HepG2 (cell line): Measurements from ENCODE around the gene OBSL1. TPM values are rescaled to one million over a fixed set of nuclear protein-coding genes. Genes with fewer than 3 reads are reported as not detected.

ENCODE experiments used
- CC2D1A ChIP-seq: sonication (generic); formaldehyde crosslinking; IDR thresholded peaks from 2 replicates; pipeline ENCODE4 v1.8.1; 2023; ENCODE audit warnings: mild to moderate bottlenecking, missing genetic modification reagents
- DNMT1 ChIP-seq: sonication (generic); formaldehyde crosslinking; IDR thresholded peaks from 2 replicates; pipeline ENCODE4 v1.5.1; 2020; ENCODE audit warnings: mild to moderate bottlenecking, missing genetic modification reagents
- ERF ChIP-seq: IDR thresholded peaks from 2 replicates; pipeline ENCODE4 v1.6.1; 2018; ENCODE audit warnings: missing biosample characterization, missing genetic modification reagents
- ETV5 ChIP-seq: IDR thresholded peaks from 2 replicates; pipeline ENCODE4 v1.6.1; 2018; ENCODE audit warnings: missing biosample characterization, missing genetic modification reagents, inconsistent platforms, borderline replicate concordance
- KAT8 ChIP-seq: IDR thresholded peaks from 2 replicates; pipeline ENCODE4 v1.6.1; 2016; ENCODE audit warnings: missing genetic modification reagents, missing compliant biosample characterization
- MED1 ChIP-seq: sonication (generic); formaldehyde crosslinking; IDR thresholded peaks from 2 replicates; pipeline ENCODE4 v1.4.0; 2020; ENCODE audit warnings: missing genetic modification reagents
- MLX ChIP-seq: IDR thresholded peaks from 2 replicates; pipeline ENCODE4 v1.6.1; 2016
- PAX8 ChIP-seq: sonication (generic); formaldehyde crosslinking; IDR thresholded peaks from 2 replicates; pipeline ENCODE4 v1.8.0; 2022; ENCODE audit warnings: mild to moderate bottlenecking, missing genetic modification reagents, borderline replicate concordance
- PITX1 ChIP-seq: sonication (generic); formaldehyde crosslinking; IDR thresholded peaks from 2 replicates; pipeline ENCODE4 v1.5.1; 2020; ENCODE audit warnings: mild to moderate bottlenecking, missing genetic modification reagents
- PLSCR1 ChIP-seq: sonication (generic); formaldehyde crosslinking; IDR thresholded peaks from 2 replicates; pipeline ENCODE4 v1.5.0; 2020; ENCODE audit warnings: missing genetic modification reagents, mild to moderate bottlenecking, borderline replicate concordance
- TEAD3 ChIP-seq: optimal IDR thresholded peaks from 2 replicates; pipeline ENCODE3; 2016; ENCODE audit warnings: borderline replicate concordance
- TRIM22 ChIP-seq: fragments of 450-650 bp; IDR thresholded peaks from 2 replicates; pipeline ENCODE4 v1.6.1; 2017
- ZBTB4 ChIP-seq: sonication (generic); formaldehyde crosslinking; IDR thresholded peaks from 2 replicates; pipeline ENCODE4 v1.4.0; 2020; ENCODE audit warnings: missing genetic modification reagents, mild to moderate bottlenecking, borderline replicate concordance
- ZFAT ChIP-seq: sonication (generic); formaldehyde crosslinking; conservative IDR thresholded peaks from 2 replicates; pipeline ENCODE4 v1.8.1; 2023; ENCODE audit warnings: missing genetic modification reagents, inconsistent platforms
- ZFX ChIP-seq: sonication (generic); formaldehyde crosslinking; IDR thresholded peaks from 2 replicates; pipeline ENCODE4 v1.4.0; 2020; ENCODE audit warnings: mild to moderate bottlenecking, low read depth, missing genetic modification reagents, moderate library complexity
- ZFY ChIP-seq: sonication (generic); formaldehyde crosslinking; IDR thresholded peaks from 2 replicates; pipeline ENCODE4 v1.4.0; 2020; ENCODE audit warnings: missing genetic modification reagents
- ZMYM3 ChIP-seq: sonication (generic); formaldehyde crosslinking; IDR thresholded peaks from 2 replicates; pipeline ENCODE4 v1.5.1; 2020; ENCODE audit warnings: mild to moderate bottlenecking, missing genetic modification reagents
- ZNF264 ChIP-seq: sonication (generic); formaldehyde crosslinking; IDR thresholded peaks from 2 replicates; pipeline ENCODE4 v1.4.0; 2020; ENCODE audit warnings: missing genetic modification reagents
- ZNF296 ChIP-seq: sonication (generic); formaldehyde crosslinking; conservative IDR thresholded peaks from 2 replicates; pipeline ENCODE4 v1.5.0; 2020; ENCODE audit warnings: mild to moderate bottlenecking, missing genetic modification reagents
- ZNF335 ChIP-seq: sonication (generic); formaldehyde crosslinking; IDR thresholded peaks from 2 replicates; pipeline ENCODE4 v1.4.0; 2020; ENCODE audit warnings: missing genetic modification reagents
- ZNF546 ChIP-seq: sonication (generic); formaldehyde crosslinking; conservative IDR thresholded peaks from 2 replicates; pipeline ENCODE4 v1.8.1; 2023; ENCODE audit warnings: mild to moderate bottlenecking, missing genetic modification reagents
- ZNF598 ChIP-seq: sonication (generic); formaldehyde crosslinking; IDR thresholded peaks from 2 replicates; pipeline ENCODE4 v1.5.1; 2020; ENCODE audit warnings: mild to moderate bottlenecking, missing genetic modification reagents, borderline replicate concordance
- ZNF672 ChIP-seq: sonication (generic); formaldehyde crosslinking; IDR thresholded peaks from 2 replicates; pipeline ENCODE4 v1.8.1; 2022; ENCODE audit warnings: missing genetic modification reagents
- ZSCAN12 ChIP-seq: sonication (generic); formaldehyde crosslinking; IDR thresholded peaks from 2 replicates; pipeline ENCODE4 v1.9.0; 2021; ENCODE audit warnings: mild to moderate bottlenecking, missing genetic modification reagents
- polyA plus RNA-seq, 8 experiments: library from polyadenylated mRNA; depleted of rRNA in 3 of 8; stranded (reverse) in 7 of 8; unstranded in 1 of 8; fragments of >200 nt; fragmentation: Illumina TruSeq in 4 of 8; extraction: Trizol in 4 of 8; gene quantifications; 2 replicates each; pipeline versions ENCODE4 v1.2.1 to v1.2.3, GENCODE V29; 2011 to 2016; ENCODE audit warnings: low read depth in 4 of 8, missing spikeins in 1 of 8, mixed read lengths in 1 of 8; ENCODE audit not compliant: insufficient read depth in 1 of 8
- total RNA-seq, 5 experiments: library from RNA; depleted of rRNA; stranded (reverse); fragments of >200 nt; fragmentation: Illumina TruSeq; extraction: Trizol; gene quantifications; 2 replicates each; pipeline ENCODE4 v1.2.3, GENCODE V29; 2016; ENCODE audit warnings: low read depth in 1 of 5

OBSL1 gene
- total and polyA plus RNA-seq, 2 of the 13 experiments (the other 11 are each of a cell fraction or from before 2014, with no cell fraction given): 86.7 to 218 TPM

- TF ChIP-seq ZSCAN12 (CRISPR knock-in tag) (no peak), CC2D1A (CRISPR knock-in tag) (no peak), PITX1 (CRISPR knock-in tag) (no peak), ZNF598 (CRISPR knock-in tag) (0 out of 2 replicates have a peak, but pooled peaks have one; percentile 35), MLX (CRISPR knock-in tag) (no peak), ZFAT (CRISPR knock-in tag) (no peak), KAT8 (CRISPR knock-in tag) (0 out of 2 replicates have a peak, but pooled peaks have one; percentile 22), TRIM22 (no peak), PAX8 (no peak), ZBTB4 (CRISPR knock-in tag) (no peak), ZNF672 (CRISPR knock-in tag) (no peak), PLSCR1 (no peak), TEAD3 (CRISPR knock-in tag) (no peak), MED1 (CRISPR knock-in tag) (peak; percentile 47; the same call in 1 of the 2 replicates), ZNF296 (CRISPR knock-in tag) (no peak), ETV5 (CRISPR knock-in tag) (peak; percentile 21; the same call in 1 of the 2 replicates), ZFX (CRISPR knock-in tag) (peak; percentile 35), ZNF546 (no peak), ZNF335 (CRISPR knock-in tag) (no peak), ERF (CRISPR knock-in tag) (peak; percentile 69), ZMYM3 (CRISPR knock-in tag) (no peak), ZFY (peak; percentile 21; the same call in 1 of the 2 replicates), ZNF264 (0 out of 2 replicates have a peak, but pooled peaks have one; percentile 57), DNMT1 (no peak)
Observed at GRCh38 chr2:219575566-219576504, 4.5 kb upstream of the OBSL1 start (continued).
